HepG2 (cell line): Measurements from ENCODE around the gene UBE2Q2. TPM values are rescaled to one million over a fixed set of nuclear protein-coding genes. Genes with fewer than 3 reads are reported as not detected.

Experiments used
- CSRNP1 ChIP-seq: sonication (generic); formaldehyde crosslinking; IDR thresholded peaks from 2 replicates; pipeline ENCODE4 v1.8.1; 2023; ENCODE audit warnings: mild to moderate bottlenecking, missing genetic modification reagents
- FOXK2 ChIP-seq: fragments of 450-650 bp; IDR thresholded peaks from 2 replicates; pipeline ENCODE4 v1.6.1; 2016
- GATAD1 ChIP-seq: IDR thresholded peaks from 2 replicates; pipeline ENCODE4 v1.6.1; 2016; ENCODE audit warnings: missing genetic modification reagents, missing compliant biosample characterization
- HDAC2 ChIP-seq: sonication (generic); formaldehyde crosslinking; IDR thresholded peaks from 2 replicates; pipeline ENCODE4 v1.4.0; 2020; ENCODE audit warnings: missing genetic modification reagents
- KLF13 ChIP-seq: sonication (generic); formaldehyde crosslinking; IDR thresholded peaks from 2 replicates; pipeline ENCODE4 v1.4.0; 2020; ENCODE audit warnings: mild to moderate bottlenecking, missing genetic modification reagents
- MXD4 ChIP-seq: IDR thresholded peaks from 2 replicates; pipeline ENCODE4 v1.6.1; 2016; ENCODE audit warnings: mild to moderate bottlenecking, missing biosample characterization, missing genetic modification reagents
- NFKB2 ChIP-seq: sonication (generic); formaldehyde crosslinking; IDR thresholded peaks from 2 replicates; pipeline ENCODE4 v1.4.0; 2020; ENCODE audit warnings: missing genetic modification reagents, borderline replicate concordance
- NR2F2 ChIP-seq: IDR thresholded peaks from 2 replicates; pipeline ENCODE4 v1.6.1; 2012; ENCODE audit warnings: low read depth, inconsistent platforms, borderline replicate concordance
- PRMT3 ChIP-seq: sonication (generic); formaldehyde crosslinking; IDR thresholded peaks from 2 replicates; pipeline ENCODE4 v1.8.1; 2022; ENCODE audit warnings: low read depth, mild to moderate bottlenecking, moderate library complexity, missing genetic modification reagents, borderline replicate concordance
- REXO4 ChIP-seq: sonication (generic); formaldehyde crosslinking; IDR thresholded peaks from 2 replicates; pipeline ENCODE4 v1.8.0; 2022; ENCODE audit warnings: missing genetic modification reagents, mild to moderate bottlenecking, borderline replicate concordance
- STAG1 ChIP-seq: sonication (generic); formaldehyde crosslinking; IDR thresholded peaks from 2 replicates; pipeline ENCODE4 v1.4.0; 2020; ENCODE audit warnings: missing genetic modification reagents
- TBX3 ChIP-seq: fragments of 450-650 bp; IDR thresholded peaks from 2 replicates; pipeline ENCODE4 v1.6.1; 2017; ENCODE audit warnings: antibody characterized with exemption, mild to moderate bottlenecking, inconsistent platforms, borderline replicate concordance
- THAP7 ChIP-seq: sonication (generic); formaldehyde crosslinking; IDR thresholded peaks from 2 replicates; pipeline ENCODE4 v1.8.1; 2023; ENCODE audit warnings: mild to moderate bottlenecking, missing genetic modification reagents
- ZNF24 ChIP-seq: fragments of 450-650 bp; IDR thresholded peaks from 2 replicates; pipeline ENCODE4 v1.6.1; 2017; ENCODE audit warnings: antibody characterized with exemption, mild to moderate bottlenecking
- ZNF496 ChIP-seq: sonication (generic); formaldehyde crosslinking; IDR thresholded peaks from 2 replicates; pipeline ENCODE4 v1.8.1; 2023; ENCODE audit warnings: mild to moderate bottlenecking, moderate library complexity, missing genetic modification reagents; ENCODE audit not compliant: insufficient replicate concordance
- ZNF552 ChIP-seq: sonication (generic); formaldehyde crosslinking; IDR thresholded peaks from 2 replicates; pipeline ENCODE4 v1.9.0; 2022; ENCODE audit warnings: missing genetic modification reagents, mild to moderate bottlenecking, borderline replicate concordance
- ZNF614 ChIP-seq: IDR thresholded peaks from 2 replicates; pipeline ENCODE4 v1.6.1; 2018; ENCODE audit warnings: missing biosample characterization, missing genetic modification reagents, inconsistent platforms, borderline replicate concordance
- ZNF691 ChIP-seq: sonication (generic); formaldehyde crosslinking; IDR thresholded peaks from 2 replicates; pipeline ENCODE4 v1.4.0; 2020; ENCODE audit warnings: missing genetic modification reagents, low read depth, mild to moderate bottlenecking, borderline replicate concordance
- ZNF709 ChIP-seq: sonication (generic); formaldehyde crosslinking; IDR thresholded peaks from 2 replicates; pipeline ENCODE4 v1.5.0; 2020; ENCODE audit warnings: mild to moderate bottlenecking, missing genetic modification reagents
- ZNF883 ChIP-seq: sonication (generic); formaldehyde crosslinking; IDR thresholded peaks from 2 replicates; pipeline ENCODE4 v1.5.1; 2020; ENCODE audit warnings: mild to moderate bottlenecking, missing genetic modification reagents; ENCODE audit errors: not compliant biosample characterization
- polyA plus RNA-seq, 8 experiments: library from polyadenylated mRNA; depleted of rRNA in 3 of 8; stranded (reverse) in 7 of 8; unstranded in 1 of 8; fragments of >200 nt; fragmentation: Illumina TruSeq in 4 of 8; extraction: Trizol in 4 of 8; gene quantifications; 2 replicates each; pipeline versions ENCODE4 v1.2.1 to v1.2.3, GENCODE V29; 2011 to 2016; ENCODE audit warnings: low read depth in 4 of 8, missing spikeins in 1 of 8, mixed read lengths in 1 of 8; ENCODE audit not compliant: insufficient read depth in 1 of 8
- total RNA-seq, 5 experiments: library from RNA; depleted of rRNA; stranded (reverse); fragments of >200 nt; fragmentation: Illumina TruSeq; extraction: Trizol; gene quantifications; 2 replicates each; pipeline ENCODE4 v1.2.3, GENCODE V29; 2016; ENCODE audit warnings: low read depth in 1 of 5
- TF ChIP-seq, protein P1 (sequence below): sonication (generic); formaldehyde crosslinking; IDR thresholded peaks from 2 replicates; pipeline ENCODE4 v1.5.1; 2020; ENCODE audit warnings: missing genetic modification reagents, mild to moderate bottlenecking, borderline replicate concordance
- TF ChIP-seq, protein P2 (sequence below): sonication (generic); formaldehyde crosslinking; IDR thresholded peaks from 2 replicates; pipeline ENCODE4 v1.9.0; 2022; ENCODE audit warnings: missing genetic modification reagents, mild to moderate bottlenecking, borderline replicate concordance

Gene UBE2Q2
- total and polyA plus RNA-seq, 2 of the 13 experiments (the other 11 are each of a cell fraction or from before 2014, with no cell fraction given): 10.6 to 20.4 TPM

GRCh38 chr15:75903331-75904239, 60.3 kb downstream of the UBE2Q2 start, which contains the start of gene FBXO22 (continued):
- TF ChIP-seq, protein P1, sequence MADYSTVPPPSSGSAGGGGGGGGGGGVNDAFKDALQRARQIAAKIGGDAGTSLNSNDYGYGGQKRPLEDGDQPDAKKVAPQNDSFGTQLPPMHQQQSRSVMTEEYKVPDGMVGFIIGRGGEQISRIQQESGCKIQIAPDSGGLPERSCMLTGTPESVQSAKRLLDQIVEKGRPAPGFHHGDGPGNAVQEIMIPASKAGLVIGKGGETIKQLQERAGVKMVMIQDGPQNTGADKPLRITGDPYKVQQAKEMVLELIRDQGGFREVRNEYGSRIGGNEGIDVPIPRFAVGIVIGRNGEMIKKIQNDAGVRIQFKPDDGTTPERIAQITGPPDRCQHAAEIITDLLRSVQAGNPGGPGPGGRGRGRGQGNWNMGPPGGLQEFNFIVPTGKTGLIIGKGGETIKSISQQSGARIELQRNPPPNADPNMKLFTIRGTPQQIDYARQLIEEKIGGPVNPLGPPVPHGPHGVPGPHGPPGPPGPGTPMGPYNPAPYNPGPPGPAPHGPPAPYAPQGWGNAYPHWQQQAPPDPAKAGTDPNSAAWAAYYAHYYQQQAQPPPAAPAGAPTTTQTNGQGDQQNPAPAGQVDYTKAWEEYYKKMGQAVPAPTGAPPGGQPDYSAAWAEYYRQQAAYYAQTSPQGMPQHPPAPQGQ (CRISPR knock-in tag): peak; percentile 62; the same call in 1 of the 2 replicates
- no peak for TF ChIP-seq FOXK2
- no peak for TF ChIP-seq STAG1 (CRISPR knock-in tag)
- no peak for TF ChIP-seq NR2F2
- peak; percentile 77; the same call in 1 of the 2 replicates for TF ChIP-seq MXD4 (CRISPR knock-in tag)
- no peak for TF ChIP-seq ZNF24
- no peak for TF ChIP-seq THAP7
- peak; percentile 72; the same call in 1 of the 2 replicates for TF ChIP-seq HDAC2
- TF ChIP-seq TBX3: no peak
- TF ChIP-seq ZNF552 (CRISPR knock-in tag): no peak; the same call in 1 of the 2 replicates
- no peak for TF ChIP-seq ZNF496 (CRISPR knock-in tag)
- TF ChIP-seq CSRNP1 (CRISPR knock-in tag): peak; percentile 90
- TF ChIP-seq PRMT3 (CRISPR knock-in tag): 0 out of 2 replicates have a peak, but pooled peaks have one; percentile 49
- 0 out of 2 replicates have a peak, but pooled peaks have one; percentile 75 for TF ChIP-seq ZNF709
- TF ChIP-seq REXO4: no peak
- peak; percentile 76 for TF ChIP-seq ZNF883 (CRISPR knock-in tag)
- peak; percentile 94 for TF ChIP-seq GATAD1 (CRISPR knock-in tag)
- no peak; the same call in 1 of the 2 replicates for TF ChIP-seq KLF13 (CRISPR knock-in tag)
- TF ChIP-seq NFKB2 (CRISPR knock-in tag): peak; percentile 83; the same call in 1 of the 2 replicates
- TF ChIP-seq ZNF614 (CRISPR knock-in tag): peak; percentile 68
- TF ChIP-seq, protein P2, sequence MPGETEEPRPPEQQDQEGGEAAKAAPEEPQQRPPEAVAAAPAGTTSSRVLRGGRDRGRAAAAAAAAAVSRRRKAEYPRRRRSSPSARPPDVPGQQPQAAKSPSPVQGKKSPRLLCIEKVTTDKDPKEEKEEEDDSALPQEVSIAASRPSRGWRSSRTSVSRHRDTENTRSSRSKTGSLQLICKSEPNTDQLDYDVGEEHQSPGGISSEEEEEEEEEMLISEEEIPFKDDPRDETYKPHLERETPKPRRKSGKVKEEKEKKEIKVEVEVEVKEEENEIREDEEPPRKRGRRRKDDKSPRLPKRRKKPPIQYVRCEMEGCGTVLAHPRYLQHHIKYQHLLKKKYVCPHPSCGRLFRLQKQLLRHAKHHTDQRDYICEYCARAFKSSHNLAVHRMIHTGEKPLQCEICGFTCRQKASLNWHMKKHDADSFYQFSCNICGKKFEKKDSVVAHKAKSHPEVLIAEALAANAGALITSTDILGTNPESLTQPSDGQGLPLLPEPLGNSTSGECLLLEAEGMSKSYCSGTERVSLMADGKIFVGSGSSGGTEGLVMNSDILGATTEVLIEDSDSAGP: peak; percentile 92
- TF ChIP-seq ZNF691 (CRISPR knock-in tag): peak; percentile 80
